Iris pigment epithelial cell (primary cell): ENCODE data around the gene WTAP.
"Not testable (repeated sequence)": the region's sequence is repeated elsewhere in the genome, so short reads cannot be mapped to it uniquely, and the experiment has no call there.

ENCODE experiments used
- DNase-seq: peaks from one replicate; pipeline ENCODE4 v3.0.0-alpha.2; 2011; ENCODE audit warnings: low read depth

WTAP gene

GRCh38 chr6:159729598-159730331, 2.5 kb downstream of the WTAP start:
- DNase-seq = peak; percentile 31

DNA sequence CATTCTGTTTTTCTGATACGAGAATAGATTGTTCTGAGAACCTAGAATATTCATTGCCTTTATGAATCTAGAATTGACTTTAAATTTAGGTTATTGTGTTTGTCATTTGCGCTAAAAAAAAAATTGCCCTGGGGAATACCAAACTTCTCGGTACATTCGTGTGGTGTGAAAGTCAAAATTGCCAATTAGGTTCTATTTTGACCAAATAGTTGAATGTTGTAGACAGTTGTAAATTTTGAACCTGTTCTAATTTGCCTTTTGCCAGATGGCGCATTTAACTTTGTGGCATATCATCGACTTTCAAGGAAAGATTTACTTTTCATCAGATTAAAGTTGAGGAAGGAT, 3.0 kb downstream of the WTAP start:
- no peak for DNase-seq

DNA sequence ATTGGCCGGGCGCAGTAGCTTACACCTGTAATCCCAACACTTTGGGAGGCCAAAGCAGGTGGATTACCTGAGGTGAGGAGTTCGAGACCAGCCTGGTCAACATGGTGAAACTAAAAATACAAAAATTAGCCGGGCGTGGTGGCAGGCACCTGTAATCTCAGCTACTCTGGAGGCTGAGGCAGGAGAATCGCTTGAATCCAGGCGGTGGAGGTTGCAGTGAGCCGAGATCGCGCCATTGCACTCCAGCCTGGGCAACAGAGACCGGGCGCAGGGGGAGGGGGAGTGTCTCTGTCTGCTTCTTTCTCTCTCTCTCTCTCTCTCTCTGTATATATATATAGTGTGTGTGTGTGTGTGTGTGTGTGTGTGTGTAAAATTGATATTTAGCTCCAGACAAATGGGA, 5.2 kb downstream of the WTAP start:
- DNase-seq = not testable (repeated sequence)

DNA sequence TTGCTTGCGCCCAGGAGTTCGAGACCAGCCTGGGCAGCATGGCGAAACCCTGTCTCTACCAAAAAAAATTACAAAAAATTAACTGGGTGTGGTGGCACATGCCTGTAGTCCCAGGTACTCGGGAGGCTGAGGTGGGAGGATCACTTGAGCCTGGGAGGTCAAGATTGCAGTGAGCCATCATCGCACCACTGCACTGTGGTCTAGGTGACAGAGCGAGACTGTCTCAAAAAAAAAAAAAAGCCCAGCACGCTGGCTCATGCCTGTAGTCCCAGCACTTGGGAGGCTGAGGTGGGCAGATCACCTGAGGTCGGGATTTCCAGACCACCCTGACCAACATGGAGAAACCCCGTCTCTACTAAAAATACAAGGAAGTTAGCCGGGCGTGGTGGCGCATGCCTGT, 6.1 kb downstream of the WTAP start:
- DNase-seq = not testable (repeated sequence)

GRCh38 chr6:159736908-159737307, 9.6 kb downstream of the WTAP start:
- DNase-seq = no peak

DNA sequence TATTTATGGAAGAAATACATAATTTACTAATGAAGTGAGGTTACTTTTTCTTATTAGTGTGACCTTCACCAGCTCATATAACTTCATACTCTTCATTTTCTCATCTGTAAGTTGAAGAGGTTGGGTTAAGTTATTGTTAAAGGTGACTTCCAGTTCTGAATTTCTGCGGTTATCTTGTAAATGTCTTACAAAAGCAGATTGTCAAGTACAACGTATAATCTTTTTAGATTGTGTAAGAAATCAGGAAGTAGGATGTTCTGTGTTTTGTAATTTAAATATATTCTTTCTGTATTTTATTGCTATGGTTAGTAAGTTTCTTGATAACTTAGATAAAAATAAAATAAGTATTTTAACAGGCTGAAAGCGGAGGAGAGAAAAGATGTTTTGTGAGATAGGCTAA, 12.0 kb downstream of the WTAP start:
- DNase-seq = no peak

DNA sequence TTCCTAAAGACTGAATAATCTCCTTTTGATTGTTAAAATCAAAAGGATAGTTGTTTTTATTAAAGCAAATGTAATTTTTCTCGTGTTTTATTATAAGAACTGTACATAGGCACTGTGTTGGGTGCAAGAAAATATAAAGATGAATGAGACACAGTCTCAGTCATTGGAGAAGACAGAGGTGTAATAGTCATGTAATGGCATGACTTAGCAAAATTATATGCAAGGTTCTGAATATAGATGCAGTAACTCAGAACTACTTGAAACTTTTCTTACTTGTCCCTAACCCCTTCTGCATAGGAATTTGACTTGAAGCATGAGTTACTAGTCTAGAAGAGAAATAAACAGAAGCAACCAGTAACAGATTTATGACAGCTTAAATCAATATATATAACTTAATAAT, 14.9 kb downstream of the WTAP start:
- no peak for DNase-seq

GRCh38 chr6:159745081-159745480, 17.8 kb downstream of the WTAP start:
- peak; percentile 38 for DNase-seq

DNA sequence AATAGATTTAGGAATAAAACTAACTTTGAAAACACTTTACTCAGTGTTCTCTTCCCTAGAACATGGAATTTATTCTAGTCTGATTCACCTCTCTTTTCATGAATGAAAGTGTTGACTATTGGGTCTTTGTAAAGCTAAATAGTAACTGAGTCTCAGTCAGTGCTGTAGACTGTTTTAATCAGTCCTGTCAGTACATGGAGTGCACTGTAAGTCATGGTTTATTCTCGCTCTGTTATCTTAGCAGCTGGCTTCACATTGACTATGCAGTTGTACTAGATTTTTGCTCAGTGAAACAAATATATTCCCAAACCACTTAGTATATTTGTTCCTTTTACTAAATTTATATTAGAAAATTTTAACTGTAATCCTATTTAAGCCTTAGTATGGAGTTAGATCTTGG, 19.5 kb downstream of the WTAP start:
- DNase-seq = no peak

DNA sequence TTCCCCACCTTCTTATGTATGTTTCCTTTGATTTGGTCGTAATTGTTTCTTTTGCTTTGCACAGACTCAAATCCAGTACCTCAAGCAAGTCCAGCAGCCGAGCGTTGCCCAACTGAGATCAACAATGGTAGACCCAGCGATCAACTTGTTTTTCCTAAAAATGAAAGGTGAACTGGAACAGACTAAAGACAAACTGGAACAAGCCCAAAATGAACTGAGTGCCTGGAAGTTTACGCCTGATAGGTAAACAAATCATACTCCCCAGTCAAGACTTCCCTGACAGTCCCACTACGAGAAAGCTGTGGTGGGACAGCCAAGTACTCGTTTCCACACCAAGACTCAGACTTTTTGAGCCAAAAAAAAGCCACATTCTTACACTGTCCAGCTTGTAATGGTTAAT, 20.8 kb downstream of the WTAP start:
- not testable (repeated sequence) for DNase-seq

- DNase-seq = no peak
Observed at GRCh38 chr6:159751448-159751847, 24.1 kb downstream of the WTAP start.

GRCh38 chr6:159753081-159753872, 26.0 kb downstream of the WTAP start:
- no peak for DNase-seq

GRCh38 chr6:159754401-159754800, 27.1 kb downstream of the WTAP start:
- DNase-seq = no peak

DNA sequence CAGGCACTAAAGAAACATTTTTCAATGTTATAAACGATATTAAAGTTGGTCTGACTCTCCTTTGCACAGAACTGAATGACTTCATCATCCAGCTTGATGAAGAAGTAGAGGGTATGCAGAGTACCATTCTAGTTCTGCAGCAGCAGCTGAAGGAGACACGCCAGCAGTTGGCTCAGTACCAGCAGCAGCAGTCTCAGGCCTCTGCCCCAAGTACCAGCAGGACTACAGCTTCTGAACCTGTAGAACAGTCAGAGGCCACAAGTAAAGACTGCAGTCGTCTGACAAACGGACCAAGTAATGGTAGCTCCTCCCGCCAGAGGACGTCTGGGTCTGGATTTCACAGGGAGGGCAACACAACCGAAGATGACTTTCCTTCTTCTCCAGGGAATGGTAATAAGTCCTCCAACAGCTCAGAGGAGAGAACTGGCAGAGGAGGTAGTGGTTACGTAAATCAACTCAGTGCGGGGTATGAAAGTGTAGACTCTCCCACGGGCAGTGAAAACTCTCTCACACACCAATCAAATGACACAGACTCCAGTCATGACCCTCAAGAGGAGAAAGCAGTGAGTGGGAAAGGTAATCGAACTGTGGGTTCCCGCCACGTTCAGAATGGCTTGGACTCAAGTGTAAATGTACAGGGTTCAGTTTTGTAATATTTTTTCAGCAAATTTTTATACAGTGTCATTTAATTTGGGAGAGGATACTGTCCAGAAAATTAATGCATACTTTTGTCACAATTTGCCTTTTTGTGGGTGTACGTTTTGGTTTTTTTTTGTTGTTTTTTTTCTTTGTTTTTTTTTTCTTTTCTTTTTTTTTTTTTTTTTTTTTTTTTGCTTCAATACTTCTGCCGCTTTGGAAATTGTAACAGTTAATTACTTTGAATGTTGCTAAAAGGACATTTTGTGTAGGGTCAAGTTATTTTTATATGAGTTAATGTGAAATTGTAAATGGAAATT, 27.9 kb downstream of the WTAP start:
- DNase-seq = no peak

- no peak for DNase-seq
Observed at GRCh38 chr6:159756508-159756907, 29.2 kb downstream of the WTAP start.

- DNase-seq = peak; percentile 71
Observed at GRCh38 chr6:159758031-159759001, 31.0 kb downstream of the WTAP start.

DNA sequence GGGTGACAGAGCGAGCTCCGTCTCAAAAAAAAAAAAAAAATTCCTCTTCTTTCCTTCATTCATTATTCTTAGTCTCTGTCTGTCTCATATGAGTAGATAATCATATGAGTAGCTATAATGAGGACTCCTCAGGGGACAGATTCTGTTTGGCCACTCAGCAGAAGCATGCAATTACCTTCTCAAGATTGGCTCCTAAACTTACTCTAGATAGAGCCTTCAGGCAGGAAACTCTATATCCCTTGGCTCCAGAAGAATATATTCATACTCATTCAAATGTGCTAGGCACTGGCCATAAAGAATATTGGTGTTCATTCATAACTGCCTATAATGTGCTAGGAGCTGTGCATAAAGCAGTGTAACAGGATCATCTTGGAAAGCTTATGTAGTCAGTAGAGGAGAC, 32.3 kb downstream of the WTAP start:
- DNase-seq = no peak

DNA sequence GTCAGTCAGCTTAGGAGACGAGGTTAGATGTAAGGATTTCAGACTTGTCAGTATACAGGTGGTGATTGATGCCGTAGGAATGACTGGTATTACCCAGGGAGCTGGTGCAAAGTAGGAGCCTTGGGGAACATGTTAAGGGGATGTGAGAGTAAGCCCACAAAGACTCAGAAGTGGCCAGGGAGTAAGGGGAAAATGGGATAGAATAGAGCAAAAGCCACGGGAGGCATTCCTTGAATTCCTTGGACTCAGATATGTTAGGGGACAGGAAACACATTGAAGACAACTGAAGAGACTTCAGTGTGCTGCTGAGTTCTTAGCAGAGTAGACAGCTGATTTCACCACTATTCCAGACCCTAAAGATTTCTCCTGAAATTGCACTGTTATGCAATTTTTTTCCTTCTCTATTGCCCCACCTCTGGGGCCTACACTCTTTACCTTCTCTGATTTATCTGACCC, 33.3 kb downstream of the WTAP start:
- peak; percentile 78 for DNase-seq

DNA sequence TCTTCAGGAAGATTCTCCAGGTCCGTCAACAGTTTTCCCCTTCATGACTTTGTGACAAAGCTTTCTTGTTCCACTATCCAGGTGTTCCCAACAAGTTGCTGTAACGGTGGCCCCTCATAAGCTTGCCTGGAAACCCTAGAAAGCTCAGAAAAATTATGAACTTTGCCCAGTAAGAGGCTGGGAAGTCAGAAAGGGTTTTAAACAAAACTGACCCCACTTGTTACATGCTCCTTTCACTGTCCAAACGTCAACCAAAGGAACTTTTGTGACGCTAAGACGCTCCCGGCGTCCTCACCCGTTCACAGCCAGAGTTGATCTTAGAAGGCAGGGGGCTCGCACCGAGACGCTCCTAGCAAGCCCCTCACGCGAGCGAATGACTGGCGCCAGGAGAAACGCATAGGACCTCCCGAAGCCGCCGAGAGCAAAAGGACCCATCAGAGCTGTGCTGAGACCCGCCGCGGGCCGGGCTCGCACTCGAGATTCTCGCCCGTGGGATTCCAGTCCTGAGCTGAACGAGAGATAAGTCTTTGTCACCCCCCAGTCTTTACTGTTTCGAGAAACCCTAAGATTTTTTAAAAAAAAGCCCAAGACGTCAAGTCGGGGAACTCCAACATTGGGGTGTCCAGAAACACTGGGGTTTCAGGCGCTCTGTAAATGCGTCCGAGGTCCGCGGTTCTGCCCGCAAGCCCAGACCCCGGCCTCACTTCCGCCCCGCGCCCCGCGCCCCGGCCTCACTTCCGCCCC, 34.0 kb downstream of the WTAP start:
- DNase-seq = peak; percentile 41

DNA sequence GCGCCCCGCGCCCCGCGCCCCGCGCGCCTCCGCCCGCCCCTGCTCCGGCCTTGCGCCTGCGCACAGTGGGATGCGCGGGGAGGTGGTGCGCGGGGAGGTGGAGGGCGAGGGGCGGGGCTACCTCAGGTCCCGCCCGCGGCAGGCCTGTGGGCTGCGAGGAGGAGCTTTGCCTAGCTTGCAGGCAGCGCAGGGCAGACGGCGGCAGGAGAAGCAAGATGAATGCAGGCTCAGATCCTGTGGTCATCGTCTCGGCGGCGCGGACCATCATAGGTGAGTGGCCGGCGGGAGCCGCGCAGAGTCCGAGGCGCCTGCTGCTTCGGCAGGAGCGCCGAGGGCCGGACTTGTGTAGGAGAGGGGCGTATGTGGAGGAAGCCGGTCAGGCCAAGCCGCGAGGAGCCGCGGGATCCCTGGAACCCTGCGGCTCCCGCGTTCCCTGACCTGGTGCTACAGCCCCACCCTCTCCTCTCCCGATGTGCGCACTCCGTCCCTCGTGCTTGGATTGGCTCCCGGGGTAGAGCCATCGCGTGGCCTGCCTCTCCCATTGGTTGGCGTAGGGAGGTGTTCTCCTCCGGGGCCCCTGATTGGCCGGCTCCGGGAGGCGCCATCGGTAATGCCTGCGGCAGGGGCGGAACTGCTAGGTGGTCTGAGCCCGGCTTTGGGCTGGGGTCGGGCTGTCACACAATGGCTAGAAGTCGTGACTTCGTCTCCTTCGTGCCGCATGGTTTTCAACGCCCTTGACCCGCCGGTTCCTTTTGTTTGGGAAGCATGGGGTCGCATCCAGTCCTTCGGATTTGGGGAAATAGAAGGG, 34.8 kb downstream of the WTAP start, which contains the start of gene ACAT2:
TSS of gene ACAT2 (plus strand) at position 173 of the 808 bp plus-strand sequence. CDS start at position 216, 43 bp downstream.
- peak; percentile 96 for DNase-seq
